Esophagus squamous epithelium (tissue), 5 donors: ENCODE data around the gene IL2RG. TPM values are rescaled to one million over a fixed set of nuclear protein-coding genes. Genes with fewer than 3 reads are reported as not detected.

Experiments used
- DNase-seq: peaks from one replicate; lab custom pipeline; 2025; lab: John Stamatoyannopoulos, UW
- H3K27ac ChIP-seq, 4 donors: fragments of 200-600 bp; sonication (generic); one replicate each; pipeline ENCODE4 v1.5.1; 2016 to 2019; ENCODE audit warnings: mild to moderate bottlenecking in 1 of 4
- H3K27me3 ChIP-seq, 4 donors: fragments of 200-600 bp; sonication (generic); 1 replicate in 3 of 4; 2 replicates in 1 of 4; pipeline versions ENCODE4 v1.5.1 to v1.6.0; 2017 to 2021; ENCODE audit warnings: antibody characterized with exemption in 1 of 4
- H3K36me3 ChIP-seq, 3 donors: fragments of 200-600 bp; sonication (generic); one replicate each; pipeline ENCODE4 v1.5.1; 2016 to 2019
- H3K4me1 ChIP-seq, 3 donors: fragments of 200-600 bp; sonication (generic); one replicate each; pipeline ENCODE4 v1.5.1; 2017 to 2019
- H3K4me3 ChIP-seq, 4 donors: fragments of 200-600 bp; sonication (generic); 1 replicate in 3 of 4; 2 replicates in 1 of 4; pipeline ENCODE4 v1.5.1; 2016 to 2019; ENCODE audit warnings: mild to moderate bottlenecking in 2 of 4, moderate library complexity in 1 of 4
- H3K9me3 ChIP-seq, 3 donors: fragments of 200-600 bp; sonication (generic); one replicate each; pipeline ENCODE4 v1.5.1; 2016 to 2019
- CTCF ChIP-seq, 6 experiments: fragments of 450-650 bp in 4 of 6; fragments of 200-600 bp in 2 of 6; sonication (generic) in 2 of 6; IDR thresholded peaks; one replicate each; pipeline ENCODE4 v1.5.1; 2016 to 2019; ENCODE audit warnings: antibody characterized with exemption in 6 of 6, mild to moderate bottlenecking in 4 of 6, moderate library complexity in 4 of 6
- POLR2A ChIP-seq, 4 donors: fragments of 450-650 bp; IDR thresholded peaks; one replicate each; pipeline ENCODE4 v1.6.1; 2017; ENCODE audit warnings: antibody characterized with exemption in 4 of 4, mild to moderate bottlenecking in 4 of 4, moderate library complexity in 3 of 4
- WGBS, 2 donors: methylation state at CpG; one replicate each; pipeline ENCODE4 v1.1.5; 2018; 5-methylcytosine and 5-hydroxymethylcytosine counted together
- intact Hi-C: fragments of 100-400 bp; cut with DNase I; formaldehyde crosslinking; loops from one replicate; pipeline ENCODE4 v1.15.0; 2022
- total RNA-seq, 4 donors: library from RNA; depleted of rRNA; stranded (reverse); fragments of >200 nt; gene quantifications; one replicate each; pipeline ENCODE4 v1.1.0, GENCODE V29; 2016
- donor health status: DM: yes; HTN: yes; CAD: no.

Gene IL2RG
- total RNA-seq, 4 donors from 2014 or later = 4.3 to 15.5 (median 8.8) TPM

- Histone ChIP-seq H3K4me1 (peaks cover 6 to 27% (median 12%) of the 10 kb centered on the region in 3 donors), H3K9me3 (no peaks in the 10 kb centered on the region), H3K4me3 (no peak overlapping the region), H3K27ac (no peak overlapping the region), H3K36me3 (peaks cover 0 to 48% (median 0%) of the 10 kb centered on the region in 3 donors), H3K27me3 (no peaks in the 10 kb centered on the region)
- WGBS, 2 donors = 9 to 59% methylated on average over 4 of the region's 6 CpGs
- DNase-seq = no peak
- intact Hi-C loops = no loop called here
- TF ChIP-seq CTCF (IDR thresholded peaks at IDR 0.05) (no peak), POLR2A (IDR thresholded peaks at IDR 0.05) (no peak)
Measured at GRCh38 chrX:71143508-71143907, 32.1 kb upstream of the IL2RG start.

- no peak overlapping the region for H3K27ac ChIP-seq
- intact Hi-C loops = no loop called here
- no peak for DNase-seq
- 47 to 60% methylated on average over 1 to 2 of the region's 6 CpGs for WGBS, 2 donors
- H3K27me3 ChIP-seq = no peaks in the 10 kb centered on the region
- H3K4me3 ChIP-seq = no peak overlapping the region
- peaks cover 3 to 78% (median 9%) of the 10 kb centered on the region in 3 donors for H3K36me3 ChIP-seq
- H3K9me3 ChIP-seq = no peaks in the 10 kb centered on the region
- TF ChIP-seq CTCF (IDR thresholded peaks at IDR 0.05) (no peak), POLR2A (IDR thresholded peaks at IDR 0.05) (no peak)
- H3K4me1 ChIP-seq = peaks cover 6 to 23% (median 9%) of the 10 kb centered on the region in 3 donors
Measured at GRCh38 chrX:71140440-71140839, 29.1 kb upstream of the IL2RG start.

- H3K27me3 ChIP-seq = no peaks in the 10 kb centered on the region
- H3K9me3 ChIP-seq = no peaks in the 10 kb centered on the region
- H3K4me3 ChIP-seq = no peak overlapping the region
- no peak for TF ChIP-seq CTCF (IDR thresholded peaks at IDR 0.05)
- no peak for TF ChIP-seq POLR2A (IDR thresholded peaks at IDR 0.05)
- no peak for DNase-seq
- H3K27ac ChIP-seq = no peak overlapping the region
- H3K4me1 ChIP-seq = no peaks in the 10 kb centered on the region
- H3K36me3 ChIP-seq = peaks cover 0 to 100% (median 0%) of the 10 kb centered on the region in 3 donors
- intact Hi-C loops = no loop called here
- 85% methylated on average over 3 of the region's 4 CpGs; no CpG with 5 or more reads in 1 of the 2 donors for WGBS, 2 donors
Measured at GRCh38 chrX:71131510-71131909, 20.1 kb upstream of the IL2RG start.

- DNase-seq = no peak
- no peak overlapping the region for H3K4me3 ChIP-seq
- no peaks in the 10 kb centered on the region for H3K4me1 ChIP-seq
- no peak overlapping the region for H3K27ac ChIP-seq
- H3K36me3 ChIP-seq = peaks cover 0 to 100% (median 3%) of the 10 kb centered on the region in 3 donors
- no peaks in the 10 kb centered on the region for H3K9me3 ChIP-seq
- TF ChIP-seq CTCF (IDR thresholded peaks at IDR 0.05) (peak; percentile 42 to 76 (median 71)), POLR2A (IDR thresholded peaks at IDR 0.05) (no peak)
- intact Hi-C loops = no loop called here
- no peaks in the 10 kb centered on the region for H3K27me3 ChIP-seq
- 53 to 58% methylated on average over 7 to 8 of the region's 18 CpGs for WGBS, 2 donors
Measured at GRCh38 chrX:71128915-71129765, 17.8 kb upstream of the IL2RG start.

- Histone ChIP-seq H3K27me3 (no peaks in the 10 kb centered on the region), H3K4me1 (no peaks in the 10 kb centered on the region), H3K4me3 (no peak overlapping the region), H3K27ac (no peak overlapping the region), H3K36me3 (peaks cover 0 to 100% (median 6%) of the 10 kb centered on the region in 3 donors), H3K9me3 (no peaks in the 10 kb centered on the region)
- intact Hi-C loops = no loop called here
- TF ChIP-seq CTCF (IDR thresholded peaks at IDR 0.05) (no peak), POLR2A (IDR thresholded peaks at IDR 0.05) (no peak)
- no peak for DNase-seq
- WGBS, 2 donors = 71 to 84% methylated on average over 5 to 7 of the region's 12 CpGs
Measured at GRCh38 chrX:71128166-71128833, 16.9 kb upstream of the IL2RG start.
